KOPT-K1 (cell line): ENCODE measurements around the gene TLK1.
"Not testable (repeated sequence)": the region's sequence is repeated elsewhere in the genome, so short reads cannot be mapped to it uniquely, and the experiment has no call there.

Source experiments
- H3K27ac ChIP-seq: fragments of 200-600 bp; sonication (generic); 2 replicates; pipeline ENCODE4 v1.5.1; 2016; ENCODE audit warnings: antibody characterized with exemption, mild to moderate bottlenecking, low read depth, low read length; ENCODE audit not compliant: poor library complexity, severe bottlenecking
- H3K36me3 ChIP-seq: fragments of 200-600 bp; sonication (generic); 2 replicates; pipeline ENCODE4 v1.5.1; 2017; ENCODE audit warnings: antibody characterized with exemption, mild to moderate bottlenecking, low read length, moderate library complexity; ENCODE audit not compliant: insufficient read depth
- H3K9me3 ChIP-seq: fragments of 200-600 bp; sonication (generic); 2 replicates; pipeline ENCODE4 v1.5.1; 2017; ENCODE audit warnings: antibody characterized with exemption, low read length, mild to moderate bottlenecking; ENCODE audit not compliant: insufficient read depth, poor library complexity, severe bottlenecking

Gene TLK1

DNA sequence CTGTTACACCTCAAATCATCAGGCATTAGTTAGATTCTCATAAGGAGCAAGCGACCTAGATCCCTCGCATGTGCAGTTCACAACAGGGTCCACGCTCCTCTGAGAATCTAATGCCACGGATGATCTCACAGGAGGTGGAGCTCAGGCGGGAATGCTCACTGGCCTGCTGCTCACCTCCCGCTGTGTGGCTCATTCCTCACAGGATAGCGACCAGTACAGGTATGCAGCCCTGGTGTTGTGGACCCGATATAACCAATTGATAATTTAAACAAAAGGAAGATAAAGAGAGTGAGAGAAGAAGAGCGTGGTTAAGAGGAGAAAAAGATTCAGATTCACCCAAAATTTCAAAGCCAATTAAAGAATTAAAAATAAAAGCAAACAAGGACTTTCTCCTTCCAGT is 20.8 kb downstream of the TLK1 start:
- Histone ChIP-seq H3K36me3 (no peaks in the 10 kb centered on the region), H3K9me3 (no peaks in the 10 kb centered on the region), H3K27ac (no peak overlapping the region)

DNA sequence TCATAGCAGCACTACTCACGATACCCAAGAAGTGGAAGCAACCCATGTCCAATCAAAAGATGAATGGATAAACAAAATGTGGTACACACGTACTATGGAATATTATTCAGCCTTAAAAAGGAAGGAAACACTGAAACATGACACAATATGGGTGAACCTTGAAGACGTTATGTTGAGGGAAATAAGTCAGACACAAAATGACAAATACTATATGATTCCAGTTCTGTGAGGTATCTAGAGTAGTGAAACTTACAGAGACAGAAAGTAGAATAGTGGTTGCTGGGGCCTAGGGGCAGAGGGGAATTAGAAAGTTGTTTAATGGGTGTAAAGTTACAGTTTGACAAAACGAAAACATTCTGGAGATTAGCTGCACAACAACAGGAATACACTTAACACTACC is 24.7 kb downstream of the TLK1 start:
- Histone ChIP-seq H3K36me3 (no peaks in the 10 kb centered on the region), H3K27ac (no peak overlapping the region), H3K9me3 (no peaks in the 10 kb centered on the region)

DNA sequence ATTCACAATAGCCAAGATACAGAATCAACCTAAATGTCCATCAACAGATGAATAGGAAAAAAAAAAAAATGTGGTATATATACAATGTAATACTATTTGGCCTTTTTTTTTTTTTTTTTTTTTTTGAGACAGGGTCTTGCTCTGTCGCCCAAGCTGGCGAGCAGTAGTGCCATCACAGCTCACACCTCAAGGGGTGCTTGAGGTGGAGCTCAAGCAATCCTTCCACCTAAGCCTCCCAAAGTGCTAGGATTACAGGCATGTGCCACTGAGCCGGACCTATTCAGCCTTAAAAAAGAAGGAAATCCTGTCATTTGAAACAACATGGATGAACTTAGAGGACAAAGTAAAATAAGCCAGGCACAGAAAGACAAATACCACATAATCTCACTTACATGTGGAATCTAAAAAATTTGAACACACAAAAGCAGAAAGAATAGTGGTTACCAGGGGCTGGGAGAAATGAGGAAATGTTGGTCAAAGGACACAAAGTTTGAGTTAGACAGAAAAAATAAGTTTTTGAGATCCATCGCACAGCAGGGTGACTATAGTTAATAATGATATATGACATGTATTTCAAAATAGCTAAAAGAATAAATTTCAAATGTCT is 26.0 kb downstream of the TLK1 start:
- Histone ChIP-seq H3K9me3 (no peaks in the 10 kb centered on the region), H3K36me3 (no peaks in the 10 kb centered on the region), H3K27ac (no peak overlapping the region)

DNA sequence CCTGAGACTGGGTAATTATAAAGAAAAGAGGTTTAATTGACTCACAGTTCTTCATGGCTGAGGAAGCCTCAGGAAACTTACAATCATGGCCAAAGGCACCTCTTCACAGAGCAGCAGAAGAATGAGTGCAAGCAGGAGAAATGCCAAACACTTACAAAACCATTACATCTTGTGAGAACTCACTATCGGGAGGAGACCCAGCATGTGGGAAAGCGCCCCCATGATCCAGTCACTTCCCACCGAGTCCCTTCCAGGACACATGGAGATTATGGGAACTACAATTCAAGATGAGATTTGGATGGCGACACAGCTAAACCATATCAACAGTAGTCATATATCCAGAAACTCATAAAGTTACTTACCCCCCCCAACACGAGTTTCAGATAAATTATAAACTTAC is 28.6 kb downstream of the TLK1 start:
- Histone ChIP-seq H3K36me3 (no peaks in the 10 kb centered on the region), H3K9me3 (no peaks in the 10 kb centered on the region), H3K27ac (no peak overlapping the region)

DNA sequence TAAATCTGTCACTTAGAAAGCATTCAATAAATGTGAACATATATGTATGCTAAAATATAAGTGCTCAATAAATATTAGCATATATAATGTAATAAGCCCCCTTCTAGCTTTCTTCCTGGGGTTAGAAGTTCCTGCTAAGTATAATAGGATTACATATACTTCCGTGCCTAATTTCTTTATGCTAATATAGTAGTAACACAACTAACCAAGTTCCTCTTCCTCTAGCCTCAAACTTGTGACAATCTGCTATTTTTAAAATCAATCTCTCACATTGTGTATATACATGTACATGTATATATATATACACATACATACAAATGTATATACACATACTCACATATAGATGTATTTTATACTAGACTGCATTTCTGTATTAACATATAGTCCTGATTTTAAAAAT is 32.2 kb downstream of the TLK1 start:
- no peaks in the 10 kb centered on the region for H3K9me3 ChIP-seq
- no peaks in the 10 kb centered on the region for H3K36me3 ChIP-seq
- H3K27ac ChIP-seq = no peak overlapping the region

DNA sequence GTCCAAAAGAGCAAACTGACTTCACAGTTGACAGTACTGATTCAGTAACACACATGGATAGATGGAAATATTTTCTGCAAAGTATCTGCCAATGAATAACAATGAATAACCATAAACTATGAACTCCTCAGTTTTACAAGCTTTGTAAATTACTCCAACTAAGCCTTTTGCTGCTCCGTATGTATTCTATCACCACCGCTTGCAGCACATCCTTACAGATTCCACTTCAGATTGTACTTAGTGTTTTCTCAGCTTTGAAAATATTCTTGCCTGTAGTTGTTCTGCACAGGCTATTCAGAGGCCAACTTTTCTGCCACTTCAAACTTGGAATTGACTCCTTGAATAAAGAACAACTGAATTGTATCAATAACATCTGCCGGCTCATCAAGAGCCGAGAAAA is 36.2 kb downstream of the TLK1 start:
- Histone ChIP-seq H3K36me3 (no peaks in the 10 kb centered on the region), H3K27ac (no peak overlapping the region), H3K9me3 (no peaks in the 10 kb centered on the region)

DNA sequence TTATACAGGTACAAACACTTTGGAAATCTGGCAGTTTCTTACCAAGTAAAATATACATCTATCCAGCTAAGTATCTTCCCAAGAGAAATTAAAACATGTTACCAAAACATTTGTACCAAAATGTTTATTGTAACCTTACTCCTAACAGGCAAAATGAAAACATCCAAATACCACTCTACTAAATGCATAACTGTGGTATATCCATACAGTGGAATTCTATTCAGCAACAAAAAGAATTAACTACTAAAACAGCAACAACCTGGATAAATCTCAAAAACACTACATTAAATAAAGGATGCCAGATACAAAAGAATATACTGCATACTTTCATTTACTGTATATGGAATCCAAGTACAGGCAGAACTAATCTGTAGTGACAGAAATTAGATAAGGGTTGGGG is 51.1 kb downstream of the TLK1 start:
- no peaks in the 10 kb centered on the region for H3K9me3 ChIP-seq
- H3K27ac ChIP-seq = no peak overlapping the region
- peaks cover 25% of the 10 kb centered on the region for H3K36me3 ChIP-seq

DNA sequence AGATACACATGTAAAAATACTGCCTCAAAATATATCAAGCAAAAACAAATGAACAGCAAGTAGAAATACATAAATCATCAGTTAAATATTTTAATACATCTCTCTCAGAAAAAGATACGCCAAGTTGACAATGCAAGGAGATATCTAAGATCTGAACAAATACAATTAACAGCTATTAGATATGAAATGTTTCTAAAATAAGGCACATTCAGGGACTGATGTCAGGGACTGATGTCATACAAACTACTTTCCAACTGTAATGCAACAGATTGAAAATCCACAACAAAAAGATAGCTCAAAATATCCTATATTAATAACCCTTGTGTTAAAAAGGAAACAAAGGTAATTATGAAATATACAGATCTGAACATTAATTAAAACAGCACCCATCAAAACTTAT is 51.7 kb downstream of the TLK1 start:
- no peaks in the 10 kb centered on the region for H3K9me3 ChIP-seq
- H3K36me3 ChIP-seq = peaks cover 19% of the 10 kb centered on the region
- H3K27ac ChIP-seq = no peak overlapping the region

DNA sequence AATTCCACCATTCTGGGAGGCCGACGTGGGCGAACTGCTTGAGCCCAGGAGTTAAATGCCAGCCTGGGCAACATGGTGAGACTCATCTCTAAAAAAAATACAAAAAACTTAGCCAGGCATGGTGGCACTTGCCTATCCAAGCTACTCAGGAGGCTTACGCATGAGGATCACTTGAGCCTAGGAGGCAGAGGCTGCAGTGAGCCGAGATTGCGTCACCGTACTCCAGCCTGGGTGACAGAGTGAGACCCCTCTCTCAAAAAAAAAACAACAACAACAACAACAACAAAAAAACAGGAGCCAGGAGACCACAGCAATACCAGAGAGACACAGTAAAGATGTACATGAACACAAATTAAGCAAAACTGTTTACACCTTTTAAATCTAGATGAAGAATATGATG is 52.9 kb downstream of the TLK1 start:
- peaks cover 18% of the 10 kb centered on the region for H3K36me3 ChIP-seq
- no peak overlapping the region for H3K27ac ChIP-seq
- no peaks in the 10 kb centered on the region for H3K9me3 ChIP-seq

DNA sequence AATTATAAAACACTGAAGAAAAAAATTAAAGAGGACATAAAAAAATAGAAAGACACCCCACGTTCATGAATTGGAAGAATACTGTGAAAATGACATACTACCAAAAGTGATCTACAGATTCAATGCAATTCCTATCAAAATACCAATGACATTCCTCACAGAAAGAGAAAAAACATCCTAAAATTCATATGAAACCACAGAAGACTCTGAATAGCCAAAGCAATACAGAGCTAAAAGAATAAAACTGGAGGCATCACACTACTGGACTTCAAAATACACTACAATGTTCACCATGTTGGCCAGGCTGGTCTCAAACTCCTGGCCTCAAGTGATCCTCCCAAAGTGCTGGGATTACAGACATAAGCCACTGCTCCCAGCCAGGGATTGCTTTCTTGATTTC is 56.3 kb downstream of the TLK1 start:
- no peak overlapping the region for H3K27ac ChIP-seq
- H3K36me3 ChIP-seq = peaks cover 32% of the 10 kb centered on the region

DNA sequence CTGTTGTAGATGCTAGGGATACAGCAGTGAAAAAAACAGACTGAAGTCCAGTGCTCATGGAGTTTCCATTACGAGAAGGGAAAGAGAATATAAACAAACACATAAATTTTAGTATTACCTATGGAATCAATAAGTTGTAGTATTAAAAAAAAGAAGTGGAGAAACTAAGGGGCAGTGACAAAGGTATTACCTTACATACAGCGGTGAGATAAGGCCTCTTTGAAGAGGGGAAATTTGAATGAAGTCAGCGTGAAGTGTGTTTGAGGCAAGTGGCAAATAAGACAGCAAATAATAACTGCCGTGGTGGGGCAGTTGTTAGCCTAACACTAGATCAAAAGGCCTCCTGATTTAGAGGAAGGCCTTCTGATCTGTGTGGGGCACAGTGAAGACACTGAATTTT is 57.9 kb downstream of the TLK1 start:
- Histone ChIP-seq H3K9me3 (peaks cover 32% of the 10 kb centered on the region), H3K36me3 (peaks cover 33% of the 10 kb centered on the region), H3K27ac (no peak overlapping the region)

More for the DNA sequence above, 56.3 kb downstream of the TLK1 start:
- H3K9me3 ChIP-seq = peaks cover 16% of the 10 kb centered on the region

DNA sequence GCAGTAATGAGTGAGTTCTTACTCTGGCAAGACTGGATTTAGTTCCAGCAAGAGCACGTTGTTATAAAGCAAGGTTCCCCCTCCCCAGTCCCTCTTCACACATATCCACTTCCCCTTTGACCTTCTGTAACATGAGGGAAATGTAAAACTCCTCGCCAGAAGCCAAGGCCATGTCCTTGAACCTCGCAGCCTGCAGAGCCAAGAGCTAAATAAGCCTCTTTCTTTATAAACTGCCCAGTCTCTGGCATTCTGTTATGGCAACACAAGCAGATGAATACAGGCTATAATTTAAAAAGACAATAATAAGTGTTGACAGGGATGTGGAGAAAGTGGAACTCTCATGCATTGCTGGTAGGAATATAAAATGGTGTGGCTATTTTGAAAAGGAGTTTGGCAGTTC is 60.3 kb downstream of the TLK1 start:
- Histone ChIP-seq H3K36me3 (peaks cover 26% of the 10 kb centered on the region), H3K9me3 (peaks cover 43% of the 10 kb centered on the region), H3K27ac (no peak overlapping the region)

DNA sequence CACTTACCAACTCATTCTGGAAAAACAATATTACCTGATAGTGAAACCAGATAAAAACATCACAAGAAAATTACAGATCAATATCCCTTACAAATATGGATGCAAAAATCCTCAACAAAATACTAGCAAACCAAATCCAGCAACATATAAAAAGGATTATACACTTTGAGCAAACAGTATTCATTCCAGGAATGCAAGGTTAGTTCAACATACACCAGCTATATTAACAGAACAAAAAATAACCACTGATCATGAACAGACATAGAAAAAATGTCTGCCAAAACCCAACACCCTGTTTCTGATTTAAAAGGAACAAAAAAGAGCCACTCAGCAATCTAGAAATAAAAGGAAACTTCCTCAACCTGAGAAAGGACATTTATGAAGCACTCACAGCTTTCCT is 62.1 kb downstream of the TLK1 start:
- peaks cover 43% of the 10 kb centered on the region for H3K9me3 ChIP-seq
- H3K36me3 ChIP-seq = peaks cover 26% of the 10 kb centered on the region
- H3K27ac ChIP-seq = no peak overlapping the region

DNA sequence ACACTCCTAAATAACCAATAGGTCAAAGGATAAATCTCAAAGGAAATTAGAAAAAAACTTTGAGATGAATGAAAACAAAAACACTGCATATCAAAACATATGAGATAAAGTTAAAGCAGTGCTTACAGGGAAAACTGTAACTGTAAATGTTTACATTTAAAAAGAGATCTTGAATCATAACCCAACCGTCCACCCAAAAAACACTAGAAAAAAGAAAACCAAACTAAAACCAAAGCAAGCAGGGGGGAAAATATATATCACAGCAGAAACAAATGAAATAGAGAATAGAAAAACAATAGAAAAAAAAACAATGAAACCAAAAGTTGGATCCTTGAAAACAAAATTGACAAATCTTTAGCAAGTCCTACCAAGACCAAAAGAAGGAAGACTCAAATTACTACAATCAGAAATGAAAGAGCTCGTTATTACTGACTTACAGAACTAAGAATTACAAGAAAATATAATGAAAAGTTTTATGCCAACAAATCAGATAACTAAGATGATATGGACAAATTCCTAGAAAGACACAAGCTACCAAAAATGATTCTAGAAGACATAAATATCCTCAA is 65.6 kb downstream of the TLK1 start:
- peaks cover 34% of the 10 kb centered on the region for H3K9me3 ChIP-seq
- H3K36me3 ChIP-seq = peaks cover 16% of the 10 kb centered on the region
- H3K27ac ChIP-seq = no peak overlapping the region

DNA sequence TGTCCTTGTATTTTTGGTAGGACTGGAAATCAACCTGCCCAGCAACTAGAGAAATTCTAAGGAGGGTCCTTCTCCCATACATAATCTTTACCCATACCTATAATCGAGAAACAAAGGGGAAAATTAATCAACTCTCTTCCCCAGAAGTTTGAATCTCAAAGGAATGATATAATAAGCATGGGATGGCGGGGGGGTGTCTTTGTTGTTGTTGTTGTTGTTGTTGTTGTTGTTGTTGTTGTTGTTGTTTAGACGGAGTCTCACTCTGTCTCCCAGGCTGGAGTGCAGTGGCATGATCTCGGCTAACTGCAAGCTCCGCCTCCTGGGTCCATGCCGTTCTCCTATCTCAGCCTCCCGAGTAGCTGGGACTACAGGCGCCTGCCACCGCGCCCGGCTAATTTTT is 69.2 kb downstream of the TLK1 start:
- H3K9me3 ChIP-seq, H3K27ac ChIP-seq, H3K36me3 ChIP-seq: not testable (repeated sequence)

DNA sequence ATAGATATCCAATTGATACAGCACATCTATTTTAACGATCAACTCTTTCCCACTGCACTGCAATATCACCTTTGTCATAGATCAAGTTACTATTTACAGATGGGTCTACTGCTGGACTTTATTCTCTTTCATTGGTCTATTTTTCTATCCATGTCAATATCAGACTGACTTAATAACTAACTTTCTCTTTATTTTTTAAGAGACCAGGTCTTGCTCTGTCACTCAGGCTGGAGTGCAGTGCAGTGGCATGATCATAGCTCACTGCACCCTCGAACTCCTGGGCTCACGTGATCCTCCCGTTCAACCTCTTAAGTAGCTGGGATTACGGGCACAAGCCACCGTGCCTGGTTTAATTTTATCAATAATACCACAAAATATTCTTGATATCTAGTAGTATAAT is 71.2 kb downstream of the TLK1 start:
- Histone ChIP-seq H3K27ac (no peak overlapping the region), H3K36me3 (no peaks in the 10 kb centered on the region; the same call in 1 of the 2 replicates), H3K9me3 (no peaks in the 10 kb centered on the region)
